ENCODE data around the gene FEM1C. TPM values are rescaled to one million over a fixed set of nuclear protein-coding genes. Genes with fewer than 3 reads are reported as not detected.

The FEM1C gene
- total and polyA plus RNA-seq, 9 of the 15 experiments (the other 6 are each of a cell fraction or from before 2014, with no cell fraction given) = 1.4 to 9.3 (median 4.3) TPM

- no peak overlapping the region for H3K4me3 ChIP-seq
- H3K36me3 ChIP-seq (ENCODE audit: control insufficient read depth, insufficient read depth, low read length) = no peaks in the 10 kb centered on the region
- peaks cover 0 to 5% of the 10 kb centered on the region in 2 experiments; a peak in 2 of 5 replicates for H3K27me3 ChIP-seq (ENCODE audit: control insufficient read depth in 2 of 2, insufficient read depth in 2 of 2, low read length in 2 of 2)
- POLR2A ChIA-PET = no interaction called here
- intact Hi-C loops (cut with micrococcal nuclease) = no loop called here
- WGBS (ENCODE audit: insufficient coverage, low coverage, missing lambda C conversion rate) = 2% methylated on average over 7 of the region's 7 CpGs
- no peaks in the 10 kb centered on the region for H3K9me3 ChIP-seq (replicated peaks; ENCODE audit: control insufficient read depth, insufficient read depth, low read depth, low read length)
- no peak overlapping the region for H2AFZ ChIP-seq (ENCODE audit: low read depth, low read length)
- ATAC-seq (no peak), DNase-seq (ENCODE audit: extremely low read depth in 1 of 4, low spot score in 3 of 4) (no peak), FAIRE-seq (no peak)
- no peaks in the 10 kb centered on the region for H3K79me2 ChIP-seq (ENCODE audit: control insufficient read depth, insufficient read depth, low read length)
- in situ Hi-C loops (cut with MboI) = no loop called here
- H3K27ac ChIP-seq (ENCODE audit: extremely low read depth, low read depth, low read length) = no peak overlapping the region
- H3K4me2 ChIP-seq (ENCODE audit: insufficient read depth, low read length) = no peak overlapping the region
- TF ChIP-seq SMARCC2 (IDR thresholded peaks at IDR 0.05; ENCODE audit: low read depth) = no peak
- no peak for TF ChIP-seq ZBTB9 (CRISPR knock-in tag; IDR thresholded peaks at IDR 0.05)
- TF ChIP-seq ZBTB1 (CRISPR knock-in tag; IDR thresholded peaks at IDR 0.05; ENCODE audit: borderline replicate concordance, low read depth) = no peak
- TF ChIP-seq NCOR1 (IDR thresholded peaks at IDR 0.05) = no peak
- TF ChIP-seq ELK3 (CRISPR knock-in tag; IDR thresholded peaks at IDR 0.05) = no peak
- no peak for TF ChIP-seq ZSCAN29 (IDR thresholded peaks at IDR 0.05)
- no peak for TF ChIP-seq SRSF3 (IDR thresholded peaks at IDR 0.05; ENCODE audit: insufficient read depth, low read length)
- TF ChIP-seq SRSF7 (optimal IDR thresholded peaks at IDR 0.05; ENCODE audit: low read depth, low read length) = no peak
- H4K20me1 ChIP-seq (replicated peaks; ENCODE audit: control insufficient read depth, insufficient read depth, low read length) = no peaks in the 10 kb centered on the region
- H3K9ac ChIP-seq (ENCODE audit: insufficient read depth in 1 of 2, low read depth in 2 of 2, low read length in 2 of 2) = no peak overlapping the region
- CTCF ChIA-PET (ENCODE audit: low intra/inter-chr PET ratio) = interaction anchor here (0.6 kb wide), 1 partner anchor 19 kb away, joined by 3 read pairs; no protein-coding TSS in a partner anchor
- BruUV-seq (replicated peaks) = no TSS peak
- no peaks in the 10 kb centered on the region for H3K9me1 ChIP-seq (ENCODE audit: control insufficient read depth, insufficient read depth, low read length)
- no peaks in the 10 kb centered on the region for H3K4me1 ChIP-seq (replicated peaks in 1 of 2; ENCODE audit: control insufficient read depth in 2 of 2, insufficient read depth in 2 of 2, low read length in 2 of 2)
Measured at GRCh38 chr5:115477581-115477980, 67.0 kb downstream of the FEM1C start.
